Transverse colon (tissue), 4 donors: ENCODE results near the gene ATF6. TPM values are rescaled to one million over a fixed set of nuclear protein-coding genes. Genes with fewer than 3 reads are reported as not detected.

Experiments
- DNase-seq: peaks from one replicate; pipeline ENCODE4 v3.0.0-alpha.2; 2019
- H3K27ac ChIP-seq, 4 donors: fragments of 200-600 bp; sonication (generic); 2 replicates each; pipeline ENCODE4 v1.5.1; 2016 to 2018; ENCODE audit warnings: inconsistent platforms in 4 of 4
- H3K27me3 ChIP-seq: fragments of 200-600 bp; sonication (generic); 2 replicates; pipeline ENCODE4 v1.5.1; 2017; ENCODE audit warnings: inconsistent platforms
- H3K36me3 ChIP-seq, 4 donors: fragments of 200-600 bp; sonication (generic); 2 replicates each; pipeline ENCODE4 v1.5.1; 2017 to 2019; ENCODE audit warnings: inconsistent platforms in 4 of 4
- H3K4me1 ChIP-seq, 4 donors: fragments of 200-600 bp; sonication (generic); 2 replicates each; pipeline ENCODE4 v1.5.1; 2017 to 2020; ENCODE audit warnings: inconsistent platforms in 4 of 4
- H3K4me3 ChIP-seq, 4 donors: fragments of 200-600 bp; sonication (generic); 1 replicate in 1 of 4; 2 replicates in 3 of 4; pipeline versions ENCODE4 v1.5.1 to v1.6.1; 2017 to 2019; ENCODE audit warnings: inconsistent platforms in 4 of 4
- H3K9me3 ChIP-seq, 2 donors: fragments of 200-600 bp; sonication (generic); 2 replicates each; pipeline ENCODE4 v1.5.1; 2017 to 2019; ENCODE audit warnings: inconsistent platforms in 2 of 2
- CTCF ChIP-seq, 5 experiments: fragments of 200-600 bp in 3 of 5; fragments of 450-650 bp in 2 of 5; sonication (generic) in 3 of 5; IDR thresholded peaks; 1 replicate in 2 of 5; 2 replicates in 3 of 5; pipeline ENCODE4 v1.5.1; 2016 to 2017; ENCODE audit warnings: antibody characterized with exemption in 5 of 5, inconsistent platforms in 3 of 5, mild to moderate bottlenecking in 2 of 5, moderate library complexity in 1 of 5
- EP300 ChIP-seq: sonication (generic); formaldehyde crosslinking; IDR thresholded peaks from one replicate; pipeline ENCODE4 v1.6.1; 2017; ENCODE audit warnings: antibody characterized with exemption, low read depth
- POLR2A ChIP-seq: fragments of 450-650 bp; IDR thresholded peaks from one replicate; pipeline ENCODE4 v1.6.1; 2016; ENCODE audit warnings: antibody characterized with exemption, mild to moderate bottlenecking, moderate library complexity
- POLR2AphosphoS5 ChIP-seq, 3 donors: sonication (generic); formaldehyde crosslinking; IDR thresholded peaks; one replicate each; pipeline ENCODE4 v1.6.1; 2016; ENCODE audit warnings: antibody characterized with exemption in 3 of 3
- WGBS, 2 donors: methylation state at CpG; one replicate each; pipeline ENCODE4 v1.1.5; 2018; ENCODE audit warnings: low coverage in 1 of 2; 5-methylcytosine and 5-hydroxymethylcytosine counted together
- in situ Hi-C, 4 donors: fragments of 200-750 bp; cut with MboI; loops; one replicate each; pipeline versions ENCODE4 v1.15.0 to v1.15.1; 2017; ENCODE audit warnings: low sequenced_read_pairs in 3 of 4, low pct_ligation_motif_present in 1 of 4, low pct_unique_long_range_greater_than_20kb in 1 of 4
- intact Hi-C: fragments of 100-400 bp; cut with DNase I; formaldehyde crosslinking; loops from one replicate; pipeline ENCODE4 v1.15.1; 2023; ENCODE audit warnings: low total_unique reads
- total RNA-seq, 4 donors: library from RNA; depleted of rRNA; stranded (reverse); fragments of >200 nt; gene quantifications; one replicate each; pipeline ENCODE4 v1.1.0, GENCODE V29; 2016

The ATF6 gene
- total RNA-seq, 4 donors from 2014 or later = 10.8 to 45.8 (median 23.0) TPM

GRCh38 chr1:161731981-161732718 lies 34.0 kb upstream of the ATF6 start:
- intact Hi-C loops = loop anchor here (10.0 kb wide), 1 partner anchor 247 kb away; no protein-coding TSS in a partner anchor

DNA sequence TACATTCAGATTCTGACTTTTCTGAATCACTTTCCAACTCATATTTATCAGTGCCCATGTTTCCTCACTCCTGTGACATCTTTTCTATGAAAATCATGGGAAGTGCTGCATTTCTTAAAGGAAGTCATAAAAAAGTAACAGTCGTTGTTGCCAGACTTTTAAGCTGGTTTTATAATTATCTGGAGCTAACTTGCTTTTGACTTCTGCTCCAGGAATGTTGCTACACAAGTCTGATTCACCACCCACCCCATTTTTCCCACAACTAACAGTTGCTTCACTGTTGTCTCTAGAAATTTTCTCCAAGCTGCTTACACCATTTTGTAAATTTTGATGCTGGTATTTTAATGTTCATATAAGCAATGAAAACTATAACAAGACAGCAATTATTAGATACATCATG lies 32.6 kb upstream of the ATF6 start:
- 0 to 15% methylated on average over 1 of the region's 1 CpG for WGBS, 2 donors
- no peak for DNase-seq
- TF ChIP-seq POLR2A = no peak
- TF ChIP-seq CTCF (IDR thresholded peaks at IDR 0.05) = no peak
- TF ChIP-seq EP300 = no peak
- TF ChIP-seq POLR2AphosphoS5 (IDR thresholded peaks at IDR 0.05) = no peak
- Histone ChIP-seq H3K27me3 (peaks cover 57% of the 10 kb centered on the region), H3K4me3 (no peak overlapping the region), H3K4me1 (no peaks in the 10 kb centered on the region), H3K36me3 (no peaks in the 10 kb centered on the region), H3K9me3 (no peaks in the 10 kb centered on the region), H3K27ac (no peak overlapping the region)
- intact Hi-C loops = loop anchor here (10.0 kb wide), 1 partner anchor 249 kb away; no protein-coding TSS in a partner anchor
- in situ Hi-C loops = loop anchor here (10.0 to 25.0 kb wide), 5 partner anchors 96 to 671 kb away; partner anchors contain the start of genes FCGR3B (in 3 of the 4) and ARHGAP30 (in 1 of the 4)

More at GRCh38 chr1:161731981-161732718, 34.0 kb upstream of the ATF6 start:
- Histone ChIP-seq H3K27me3 (peaks cover 53% of the 10 kb centered on the region), H3K36me3 (no peaks in the 10 kb centered on the region), H3K4me1 (peaks cover 0 to 8% (median 2%) of the 10 kb centered on the region in 4 donors), H3K9me3 (no peaks in the 10 kb centered on the region), H3K4me3 (no peak overlapping the region), H3K27ac (no peak overlapping the region)
- WGBS, 2 donors = 79 to 93% methylated on average over 5 of the region's 5 CpGs
- DNase-seq = no peak
- in situ Hi-C loops = loop anchor here (10.0 to 25.0 kb wide), 5 partner anchors 95 to 670 kb away; partner anchors contain the start of genes FCGR3B (in 3 of the 4) and ARHGAP30 (in 1 of the 4)
- TF ChIP-seq POLR2A (no peak), CTCF (IDR thresholded peaks at IDR 0.05) (no peak), POLR2AphosphoS5 (IDR thresholded peaks at IDR 0.05) (no peak), EP300 (no peak)

DNA sequence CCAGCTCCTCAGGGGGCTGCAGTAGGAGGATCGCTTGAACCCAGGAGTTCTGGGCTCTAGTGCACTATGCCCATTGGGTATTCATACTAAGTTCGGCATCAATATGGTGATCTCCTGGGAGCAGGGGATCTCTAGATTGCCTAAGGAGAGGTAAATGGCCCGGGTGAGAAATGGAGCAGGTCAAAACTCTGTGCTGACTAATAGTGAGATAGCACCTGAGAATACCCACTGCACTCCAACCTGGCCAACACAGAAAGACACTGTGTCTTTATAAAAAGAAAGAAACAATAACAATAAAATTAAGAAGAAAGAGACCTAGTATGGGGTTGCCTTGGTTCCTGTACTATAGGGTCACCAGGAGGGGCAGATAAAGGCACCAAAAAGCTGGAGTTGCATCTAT lies 30.3 kb upstream of the ATF6 start:
- in situ Hi-C loops = loop anchor here (10.0 to 25.0 kb wide), 5 partner anchors 99 to 674 kb away; partner anchors contain the start of genes FCGR3B (in 3 of the 4) and ARHGAP30 (in 1 of the 4)
- H3K4me1 ChIP-seq = peaks cover 0 to 9% (median 0%) of the 10 kb centered on the region in 4 donors
- WGBS, 2 donors = 86 to 90% methylated on average over 2 to 3 of the region's 3 CpGs
- no peak for DNase-seq
- H3K9me3 ChIP-seq = no peaks in the 10 kb centered on the region
- H3K27me3 ChIP-seq = peaks cover 49% of the 10 kb centered on the region
- TF ChIP-seq POLR2A (no peak), POLR2AphosphoS5 (IDR thresholded peaks at IDR 0.05) (no peak), CTCF (IDR thresholded peaks at IDR 0.05) (no peak), EP300 (no peak)
- no peak overlapping the region for H3K27ac ChIP-seq
- no peak overlapping the region for H3K4me3 ChIP-seq
- no peaks in the 10 kb centered on the region for H3K36me3 ChIP-seq
- intact Hi-C loops = loop anchor here (10.0 kb wide), 1 partner anchor 251 kb away; no protein-coding TSS in a partner anchor

- Histone ChIP-seq H3K4me1 (peaks cover 0 to 9% (median 0%) of the 10 kb centered on the region in 4 donors), H3K27me3 (peaks cover 42% of the 10 kb centered on the region), H3K4me3 (no peak overlapping the region), H3K9me3 (no peaks in the 10 kb centered on the region), H3K27ac (no peak overlapping the region), H3K36me3 (no peaks in the 10 kb centered on the region)
- no peak for DNase-seq
- WGBS, 2 donors = 59 to 100% methylated on average over 1 to 4 of the region's 4 CpGs
- intact Hi-C loops (loop anchor here (10.0 kb wide), 1 partner anchor 252 kb away; no protein-coding TSS in a partner anchor), in situ Hi-C loops (loop anchor here (10.0 to 25.0 kb wide), 5 partner anchors 99 to 674 kb away; partner anchors contain the start of genes FCGR3B (in 3 of the 4) and ARHGAP30 (in 1 of the 4))
- TF ChIP-seq POLR2A (no peak), POLR2AphosphoS5 (IDR thresholded peaks at IDR 0.05) (no peak), CTCF (IDR thresholded peaks at IDR 0.05) (no peak)
Observed at GRCh38 chr1:161736335-161736969, 29.7 kb upstream of the ATF6 start.
